Spleen (tissue), 7 donors: ENCODE data around the gene CDH13.

ENCODE experiments used
- CTCF ChIP-seq, 11 experiments: fragments of 200-600 bp in 7 of 11; fragments of 450-650 bp in 4 of 11; sonication (generic) in 4 of 11; IDR thresholded peaks in 8 of 11; conservative IDR thresholded peaks in 3 of 11; 1 replicate in 7 of 11; 2 replicates in 4 of 11; pipeline versions ENCODE4 v1.4.0 to v1.8.0; 2016 to 2021; ENCODE audit warnings: antibody characterized with exemption in 11 of 11, inconsistent platforms in 4 of 11, mild to moderate bottlenecking in 1 of 11
- POLR2A ChIP-seq, 3 donors: fragments of 450-650 bp; IDR thresholded peaks; one replicate each; pipeline ENCODE4 v1.5.1; 2017; ENCODE audit warnings: antibody characterized with exemption in 3 of 3, mild to moderate bottlenecking in 1 of 3
- donor health status: DM: no; HTN: no; CAD: no; lungs with moderate emphysema.
- donor health status: DM: no; HTN: no; CAD: no.
- donor health status: DM: no; HTN: no; CAD: no.

- TF ChIP-seq CTCF (IDR thresholded peaks at IDR 0.05 in 8 of 11, conservative IDR thresholded peaks at IDR 0.05 in 3 of 11), result no peak
- TF ChIP-seq POLR2A (IDR thresholded peaks at IDR 0.05), result no peak
Measured at GRCh38 chr16:82715833-82716232, 89.1 kb downstream of the CDH13 start.
